GM12891 (cell line): ENCODE results near the gene XK.

Experiments used
- PAX5 ChIP-seq: IDR thresholded peaks from 2 replicates; pipeline ENCODE4 v1.6.1; 2011; ENCODE audit warnings: low read length, moderate library complexity, mild to moderate bottlenecking; ENCODE audit not compliant: insufficient read depth, severe bottlenecking
- POLR2A ChIP-seq: IDR thresholded peaks from 2 replicates; pipeline ENCODE4 v1.6.1; 2011; ENCODE audit warnings: low read depth, low read length, control low read depth
- POLR2AphosphoS5 ChIP-seq: IDR thresholded peaks from 2 replicates; pipeline ENCODE4 v1.6.1; 2011; ENCODE audit warnings: low read depth, low read length, control low read depth
- SPI1 ChIP-seq: IDR thresholded peaks from 2 replicates; pipeline ENCODE4 v1.6.1; 2011; ENCODE audit warnings: low read depth, low read length, control low read depth
- TAF1 ChIP-seq: IDR thresholded peaks from 2 replicates; pipeline ENCODE4 v1.6.1; 2011; ENCODE audit warnings: low read depth, low read length, control low read depth

- TF ChIP-seq PAX5 (no peak), TAF1 (no peak), POLR2AphosphoS5 (no peak), POLR2A (no peak), SPI1 (no peak)
Observed at GRCh38 chrX:37685381-37686359, at the start of gene XK.
